Esophagus (tissue), 2 donors: Measurements from ENCODE around the gene SLC43A2. TPM values are rescaled to one million over a fixed set of nuclear protein-coding genes. Genes with fewer than 3 reads are reported as not detected.
"Not testable (repeated sequence)": the region's sequence is repeated elsewhere in the genome, so short reads cannot be mapped to it uniquely, and the experiment has no call there.

Source experiments
- H3K27ac ChIP-seq, 2 donors: one replicate each; pipeline ENCODE4 v1.5.1; 2013; ENCODE audit warnings: low read depth in 2 of 2, mild to moderate bottlenecking in 2 of 2, inconsistent platforms in 1 of 2, low read length in 1 of 2, moderate library complexity in 1 of 2
- H3K27me3 ChIP-seq, 2 donors: one replicate each; pipeline ENCODE4 v1.6.1; 2013; ENCODE audit warnings: low read length in 2 of 2, control low read depth in 1 of 2, mild to moderate bottlenecking in 1 of 2; ENCODE audit not compliant: insufficient read depth in 2 of 2, control insufficient read depth in 1 of 2
- H3K36me3 ChIP-seq, 2 donors: one replicate each; pipeline ENCODE4 v1.6.1; 2013; ENCODE audit warnings: low read length in 1 of 2; ENCODE audit not compliant: control insufficient read depth in 2 of 2, insufficient read depth in 2 of 2
- H3K4me1 ChIP-seq, 2 donors: one replicate each; pipeline ENCODE4 v1.6.1; 2013; ENCODE audit warnings: low read length in 1 of 2; ENCODE audit not compliant: control insufficient read depth in 2 of 2, insufficient read depth in 2 of 2
- H3K4me3 ChIP-seq, 2 donors: one replicate each; pipeline ENCODE4 v1.5.1; 2013; ENCODE audit warnings: low read length in 2 of 2, mild to moderate bottlenecking in 2 of 2, low read depth in 1 of 2, moderate library complexity in 1 of 2
- H3K9me3 ChIP-seq, 2 donors: one replicate each; pipeline ENCODE4 v1.6.1; 2013; ENCODE audit warnings: mild to moderate bottlenecking in 2 of 2, low read depth in 1 of 2, low read length in 1 of 2, moderate library complexity in 1 of 2; ENCODE audit not compliant: control insufficient read depth in 2 of 2, insufficient read depth in 1 of 2
- WGBS, 2 donors: extraction: QIAGEN DNeasy Blood & Tissue Kit; methylation state at CpG; one replicate each; pipeline ENCODE4 v1.1.7; 2013; 5-methylcytosine and 5-hydroxymethylcytosine counted together
- polyA plus RNA-seq, 2 donors: library from polyadenylated mRNA; stranded (reverse); fragments of 200-250 nt; gene quantifications; one replicate each; pipeline ENCODE4 v1.2.3, GENCODE V29; 2013
- donor health status: healthy with polysubstance abuse.
- donor health status: Bipolar disorder and iron deficiency.

The SLC43A2 gene
- polyA plus RNA-seq: 1 to 10 TPM; 2.1 to 2.2 TPM

- peak within 1 kb of the TSS; percentile 52 to 64 for H3K4me3 ChIP-seq
- H3K4me1 ChIP-seq: peaks cover 0 to 12% of the 10 kb centered on the region in 2 donors
- no peaks in the 10 kb centered on the region for H3K36me3 ChIP-seq
- no peaks in the 10 kb centered on the region for H3K9me3 ChIP-seq
- H3K27me3 ChIP-seq: no peaks in the 10 kb centered on the region
- 0 to 1% methylated on average over 79 to 95 of the region's 95 CpGs for WGBS, 2 donors
- peak within 1 kb of the TSS; percentile 66 to 72 for H3K27ac ChIP-seq
Observed at GRCh38 chr17:1627982-1628855, at the start of gene SLC43A2. SLC43A2 (minus strand) TSS chr17:1628834; CDS start chr17:1627874, 960 bp downstream.

DNA sequence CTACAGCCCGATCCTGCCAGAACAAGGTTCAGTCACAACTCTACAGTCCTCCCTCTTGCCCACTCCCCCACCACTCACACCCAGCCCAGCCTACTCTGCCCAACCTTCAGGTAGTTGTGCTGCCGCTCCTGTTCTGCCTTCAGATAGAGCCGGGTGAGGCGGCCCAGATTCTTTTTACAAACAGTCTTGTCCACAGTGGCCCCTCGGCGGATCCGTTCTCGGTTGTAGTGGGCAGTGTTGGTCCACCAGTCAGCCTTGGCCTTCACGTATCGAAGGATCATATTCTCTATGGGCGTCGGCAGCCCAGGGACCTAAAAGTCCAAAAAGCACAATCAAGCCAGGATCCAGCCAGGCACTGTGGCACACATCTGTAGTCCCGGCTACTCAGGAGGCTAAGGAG is 47.8 kb upstream of the SLC43A2 start:
- peaks cover 47 to 72% of the 10 kb centered on the region in 2 donors for H3K36me3 ChIP-seq
- no peak overlapping the region for H3K27ac ChIP-seq
- H3K27me3 ChIP-seq: no peaks in the 10 kb centered on the region
- H3K4me1 ChIP-seq: no peaks in the 10 kb centered on the region
- H3K4me3 ChIP-seq: peak overlapping the region in 1 of 2 donors; percentile 3
- no peaks in the 10 kb centered on the region for H3K9me3 ChIP-seq
- WGBS, 2 donors: 91 to 98% methylated on average over 13 of the region's 13 CpGs

GRCh38 chr17:1673041-1673785 is 44.6 kb upstream of the SLC43A2 start:
- H3K9me3 ChIP-seq: no peaks in the 10 kb centered on the region
- 85 to 89% methylated on average over 26 of the region's 26 CpGs for WGBS, 2 donors
- H3K27ac ChIP-seq: no peak overlapping the region
- H3K36me3 ChIP-seq: peaks cover 27 to 51% of the 10 kb centered on the region in 2 donors
- no peaks in the 10 kb centered on the region for H3K27me3 ChIP-seq
- no peaks in the 10 kb centered on the region for H3K4me1 ChIP-seq
- no peak overlapping the region for H3K4me3 ChIP-seq

DNA sequence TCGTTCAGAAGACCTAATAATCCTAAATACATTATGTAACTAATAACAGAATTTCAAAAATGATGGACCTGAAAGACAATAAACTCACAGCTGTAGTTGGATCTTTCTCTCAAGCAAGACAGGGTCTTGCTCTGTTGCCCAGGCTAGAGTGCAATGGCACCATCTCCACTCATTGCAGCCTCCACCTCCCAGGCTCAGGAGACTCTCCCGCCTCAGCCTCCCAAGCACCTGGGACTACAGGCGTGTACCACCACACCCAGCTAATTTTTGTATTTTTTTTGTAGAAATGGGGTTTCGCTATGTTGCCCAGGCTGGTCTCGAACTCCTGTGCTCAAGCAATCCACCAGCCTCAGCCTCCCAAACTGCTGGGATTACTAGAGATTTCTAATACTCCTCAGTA is 35.3 kb upstream of the SLC43A2 start:
- H3K27ac ChIP-seq, H3K4me3 ChIP-seq, H3K27me3 ChIP-seq, H3K4me1 ChIP-seq, H3K9me3 ChIP-seq: not testable (repeated sequence)
- 89 to 91% methylated on average over 5 of the region's 5 CpGs for WGBS, 2 donors
- H3K36me3 ChIP-seq: peaks cover 24 to 40% of the 10 kb centered on the region in 2 donors

DNA sequence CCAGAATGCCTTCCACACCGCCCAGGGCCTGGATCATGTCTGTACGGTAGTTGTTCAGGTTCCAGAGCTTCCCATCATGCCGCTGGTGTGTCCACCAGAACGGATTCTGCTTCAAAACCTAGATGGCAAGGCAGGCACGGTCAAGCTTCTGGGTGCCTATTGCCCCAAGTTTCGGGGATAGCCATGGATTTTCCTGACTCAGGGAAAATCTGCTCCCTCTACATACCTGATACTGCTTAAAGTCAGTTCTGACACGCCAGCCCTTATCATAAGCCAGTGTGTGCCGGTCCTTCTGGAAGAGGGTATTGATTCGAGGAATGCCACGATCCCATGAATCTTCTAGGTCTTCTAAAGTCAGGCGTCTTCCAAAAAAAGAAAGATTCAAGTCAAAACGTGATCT is 32.4 kb upstream of the SLC43A2 start:
- Histone ChIP-seq H3K4me3 (no peak overlapping the region), H3K4me1 (no peaks in the 10 kb centered on the region), H3K36me3 (peaks cover 35 to 46% of the 10 kb centered on the region in 2 donors), H3K9me3 (no peaks in the 10 kb centered on the region), H3K27ac (no peak overlapping the region), H3K27me3 (no peaks in the 10 kb centered on the region)
- WGBS, 2 donors: 91 to 95% methylated on average over 12 of the region's 12 CpGs

- Histone ChIP-seq H3K4me1 (no peaks in the 10 kb centered on the region), H3K27me3 (no peaks in the 10 kb centered on the region), H3K36me3 (peaks cover 46 to 62% of the 10 kb centered on the region in 2 donors), H3K4me3 (no peak overlapping the region), H3K27ac (no peak overlapping the region), H3K9me3 (no peaks in the 10 kb centered on the region)
- 91 to 92% methylated on average over 9 of the region's 9 CpGs for WGBS, 2 donors
Observed at GRCh38 chr17:1658100-1658499, 29.5 kb upstream of the SLC43A2 start.

GRCh38 chr17:1653735-1654134 is 25.1 kb upstream of the SLC43A2 start:
- Histone ChIP-seq H3K36me3 (peaks cover 35 to 48% of the 10 kb centered on the region in 2 donors), H3K4me3 (no peak overlapping the region), H3K4me1 (peaks cover 0 to 7% of the 10 kb centered on the region in 2 donors), H3K27ac (no peak overlapping the region), H3K27me3 (no peaks in the 10 kb centered on the region), H3K9me3 (no peaks in the 10 kb centered on the region)
- 94 to 95% methylated on average over 14 of the region's 14 CpGs for WGBS, 2 donors

GRCh38 chr17:1652794-1653193 is 24.2 kb upstream of the SLC43A2 start:
- WGBS, 2 donors: 89 to 91% methylated on average over 7 of the region's 7 CpGs
- H3K4me3 ChIP-seq, H3K27me3 ChIP-seq, H3K27ac ChIP-seq, H3K9me3 ChIP-seq: not testable (repeated sequence)
- Histone ChIP-seq H3K36me3 (peaks cover 29 to 40% of the 10 kb centered on the region in 2 donors), H3K4me1 (peaks cover 4 to 15% of the 10 kb centered on the region in 2 donors)

GRCh38 chr17:1651559-1651844 is 22.9 kb upstream of the SLC43A2 start:
- 75 to 78% methylated on average over 4 of the region's 4 CpGs for WGBS, 2 donors
- no peaks in the 10 kb centered on the region for H3K9me3 ChIP-seq
- H3K36me3 ChIP-seq: peaks cover 29 to 38% of the 10 kb centered on the region in 2 donors
- peaks cover 4 to 20% of the 10 kb centered on the region in 2 donors for H3K4me1 ChIP-seq
- H3K27me3 ChIP-seq: no peaks in the 10 kb centered on the region
- H3K4me3 ChIP-seq: no peak overlapping the region
- no peak overlapping the region for H3K27ac ChIP-seq
